Loucy (cell line): ENCODE results near the gene HS6ST2.

Experiments used
- H2AFZ ChIP-seq: fragments of 200-600 bp; sonication (generic); 2 replicates; pipeline ENCODE4 v1.6.0; 2016; ENCODE audit warnings: antibody characterized with exemption, mild to moderate bottlenecking, low read length, moderate library complexity
- H3F3A ChIP-seq: fragments of 200-600 bp; 2 replicates; pipeline ENCODE4 v1.6.0; 2016; ENCODE audit warnings: antibody characterized with exemption, low read depth, mild to moderate bottlenecking
- H3K27me3 ChIP-seq: fragments of 200-600 bp; sonication (generic); 2 replicates; pipeline ENCODE4 v1.6.1; 2014; ENCODE audit warnings: low read length, mild to moderate bottlenecking; ENCODE audit not compliant: insufficient read depth, poor library complexity, severe bottlenecking
- H3K36me3 ChIP-seq: fragments of 200-600 bp; sonication (generic); 2 replicates; pipeline ENCODE4 v1.6.1; 2016; ENCODE audit warnings: low read length; ENCODE audit not compliant: insufficient read depth
- H3K4me1 ChIP-seq: fragments of 200-600 bp; sonication (generic); 2 replicates; pipeline ENCODE4 v1.5.1; 2014; ENCODE audit warnings: low read length, mild to moderate bottlenecking; ENCODE audit not compliant: insufficient read depth, poor library complexity, severe bottlenecking
- H3K4me2 ChIP-seq: fragments of 200-600 bp; sonication (generic); 2 replicates; pipeline ENCODE4 v1.6.0; 2014; ENCODE audit warnings: antibody characterized with exemption, low read length, low read depth, mild to moderate bottlenecking; ENCODE audit not compliant: poor library complexity, severe bottlenecking
- H3K4me3 ChIP-seq: fragments of 200-600 bp; sonication (generic); 2 replicates; pipeline ENCODE4 v1.5.1; 2014; ENCODE audit warnings: low read length, mild to moderate bottlenecking, mixed read lengths; ENCODE audit not compliant: poor library complexity, severe bottlenecking
- H3K79me2 ChIP-seq: fragments of 200-600 bp; sonication (generic); 2 replicates; pipeline ENCODE4 v1.6.1; 2014; ENCODE audit warnings: low read length; ENCODE audit not compliant: insufficient read depth
- H3K9ac ChIP-seq: fragments of 200-600 bp; sonication (generic); 2 replicates; pipeline ENCODE4 v1.6.0; 2014; ENCODE audit warnings: mild to moderate bottlenecking, low read depth, low read length, moderate library complexity; ENCODE audit not compliant: poor library complexity, severe bottlenecking
- H3K9me2 ChIP-seq: fragments of 200-600 bp; sonication (generic); replicated peaks from 2 replicates; pipeline ENCODE4 v1.6.1; 2016; ENCODE audit warnings: low read depth, low read length, mixed read lengths
- H3K9me3 ChIP-seq: fragments of 200-600 bp; sonication (generic); 2 replicates; pipeline ENCODE4 v1.6.1; 2014; ENCODE audit warnings: mild to moderate bottlenecking, antibody characterized with exemption, low read length, low read depth; ENCODE audit not compliant: insufficient read depth
- H4K20me1 ChIP-seq: fragments of 200-600 bp; sonication (generic); 2 replicates; pipeline ENCODE4 v1.6.0; 2014; ENCODE audit warnings: antibody characterized with exemption, low read length, mild to moderate bottlenecking; ENCODE audit not compliant: insufficient read depth, poor library complexity, severe bottlenecking
- EZH2phosphoT487 ChIP-seq: fragments of 200-600 bp; IDR thresholded peaks from 2 replicates; pipeline ENCODE4 v1.6.1; 2018; ENCODE audit warnings: antibody characterized with exemption, mild to moderate bottlenecking, moderate library complexity, borderline replicate concordance
- TF ChIP-seq, protein P1 (sequence below): fragments of 200-600 bp; sonication (generic); conservative IDR thresholded peaks from 2 replicates; pipeline ENCODE4 v1.5.1; 2014; ENCODE audit warnings: mild to moderate bottlenecking, antibody characterized with exemption, low read length

The HS6ST2 gene

DNA sequence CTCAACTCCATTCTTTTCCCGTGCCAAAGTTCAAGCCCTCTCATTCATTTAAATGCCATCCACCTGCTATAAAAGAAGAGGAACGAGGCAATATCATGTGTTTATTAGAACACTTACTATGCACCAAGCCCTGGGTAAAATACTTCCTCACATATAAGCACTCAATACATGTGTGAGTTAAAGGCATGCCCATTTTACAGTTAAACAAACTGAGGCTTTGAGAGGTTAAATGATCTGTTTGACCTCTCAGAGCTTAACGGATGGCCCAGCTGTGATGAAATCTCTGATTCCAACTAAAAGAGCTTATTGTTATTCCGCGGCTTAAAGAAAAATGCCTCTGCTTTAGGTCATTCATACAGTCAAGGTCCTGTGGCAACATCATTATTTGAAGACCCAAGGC, 124.3 kb downstream of the HS6ST2 start:
- H3K27me3 ChIP-seq: no peaks in the 10 kb centered on the region
- H2AFZ ChIP-seq: no peak overlapping the region
- no peaks in the 10 kb centered on the region for H4K20me1 ChIP-seq
- no peaks in the 10 kb centered on the region for H3K79me2 ChIP-seq
- no peaks in the 10 kb centered on the region for H3K9me3 ChIP-seq
- no peak overlapping the region for H3K9ac ChIP-seq
- H3K4me2 ChIP-seq: no peak overlapping the region
- H3K36me3 ChIP-seq: no peaks in the 10 kb centered on the region
- no peak for TF ChIP-seq EZH2phosphoT487
- TF ChIP-seq, protein P1, sequence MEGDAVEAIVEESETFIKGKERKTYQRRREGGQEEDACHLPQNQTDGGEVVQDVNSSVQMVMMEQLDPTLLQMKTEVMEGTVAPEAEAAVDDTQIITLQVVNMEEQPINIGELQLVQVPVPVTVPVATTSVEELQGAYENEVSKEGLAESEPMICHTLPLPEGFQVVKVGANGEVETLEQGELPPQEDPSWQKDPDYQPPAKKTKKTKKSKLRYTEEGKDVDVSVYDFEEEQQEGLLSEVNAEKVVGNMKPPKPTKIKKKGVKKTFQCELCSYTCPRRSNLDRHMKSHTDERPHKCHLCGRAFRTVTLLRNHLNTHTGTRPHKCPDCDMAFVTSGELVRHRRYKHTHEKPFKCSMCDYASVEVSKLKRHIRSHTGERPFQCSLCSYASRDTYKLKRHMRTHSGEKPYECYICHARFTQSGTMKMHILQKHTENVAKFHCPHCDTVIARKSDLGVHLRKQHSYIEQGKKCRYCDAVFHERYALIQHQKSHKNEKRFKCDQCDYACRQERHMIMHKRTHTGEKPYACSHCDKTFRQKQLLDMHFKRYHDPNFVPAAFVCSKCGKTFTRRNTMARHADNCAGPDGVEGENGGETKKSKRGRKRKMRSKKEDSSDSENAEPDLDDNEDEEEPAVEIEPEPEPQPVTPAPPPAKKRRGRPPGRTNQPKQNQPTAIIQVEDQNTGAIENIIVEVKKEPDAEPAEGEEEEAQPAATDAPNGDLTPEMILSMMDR: no peak
- H3K9me2 ChIP-seq: no peaks in the 10 kb centered on the region
- no peaks in the 10 kb centered on the region for H3F3A ChIP-seq
- no peaks in the 10 kb centered on the region for H3K4me1 ChIP-seq
- H3K4me3 ChIP-seq: no peak overlapping the region

DNA sequence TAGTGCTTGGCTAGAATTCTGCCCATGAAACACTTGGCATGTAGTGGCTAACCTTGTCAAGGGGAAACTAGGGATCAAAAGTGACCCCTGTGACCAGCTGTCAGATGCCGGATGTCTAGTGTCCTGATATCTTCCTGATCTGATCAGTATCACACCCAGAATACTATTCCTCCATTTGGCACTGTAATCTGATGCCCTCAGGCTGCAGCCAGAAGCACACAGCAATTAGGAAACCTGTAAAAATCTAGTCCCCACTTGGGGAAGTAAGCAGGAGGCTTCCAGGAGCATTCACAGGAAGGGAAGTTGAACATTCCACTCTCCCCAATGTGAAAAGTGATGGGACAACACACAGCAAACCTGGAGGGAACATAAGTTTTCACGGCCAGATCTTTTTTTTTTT, 125.1 kb downstream of the HS6ST2 start:
- TF ChIP-seq EZH2phosphoT487: no peak
- TF ChIP-seq, protein P1: no peak
- no peaks in the 10 kb centered on the region for H4K20me1 ChIP-seq
- H3K27me3 ChIP-seq: no peaks in the 10 kb centered on the region
- H3K4me2 ChIP-seq: no peak overlapping the region
- H3K4me1 ChIP-seq: no peaks in the 10 kb centered on the region
- no peaks in the 10 kb centered on the region for H3K79me2 ChIP-seq
- no peaks in the 10 kb centered on the region for H3F3A ChIP-seq
- no peak overlapping the region for H3K9ac ChIP-seq
- no peak overlapping the region for H3K4me3 ChIP-seq
- H3K36me3 ChIP-seq: no peaks in the 10 kb centered on the region
- no peaks in the 10 kb centered on the region for H3K9me2 ChIP-seq
- H3K9me3 ChIP-seq: no peaks in the 10 kb centered on the region
- H2AFZ ChIP-seq: no peak overlapping the region

DNA sequence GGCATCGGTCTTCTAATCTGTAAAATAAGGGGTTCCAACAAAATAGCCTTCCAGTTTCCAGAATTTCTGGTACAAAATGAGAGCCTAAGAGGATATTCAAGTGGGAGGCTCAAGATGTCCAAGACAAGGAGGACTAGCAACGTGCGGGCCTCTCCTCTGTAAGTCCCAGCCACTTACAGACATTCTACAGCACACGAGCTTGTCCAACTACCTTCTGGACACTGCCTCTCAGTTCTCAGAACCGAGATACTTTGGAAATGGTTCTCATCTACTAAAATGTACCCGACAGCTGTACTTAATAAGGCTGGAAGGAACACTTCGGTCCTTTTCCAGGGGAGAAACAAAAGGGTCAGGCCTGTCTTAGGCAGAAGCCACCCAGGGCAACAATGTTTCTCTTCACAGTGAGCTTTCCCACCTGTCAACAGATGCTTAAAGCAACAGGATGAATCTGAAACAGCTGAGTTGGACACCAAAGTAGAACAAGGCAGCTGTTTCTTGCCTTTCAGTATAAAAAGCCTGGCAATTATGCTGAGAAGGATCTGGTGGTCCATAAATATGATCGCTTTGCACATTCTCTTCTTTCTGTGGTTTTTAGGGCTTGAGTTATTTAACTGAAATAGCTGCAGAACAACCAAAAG, 127.0 kb downstream of the HS6ST2 start:
- no peaks in the 10 kb centered on the region for H3K9me3 ChIP-seq

More for the DNA sequence above, 127.0 kb downstream of the HS6ST2 start:
- Histone ChIP-seq H3K4me3 (no peak overlapping the region), H3K4me2 (no peak overlapping the region), H3K9me2 (no peaks in the 10 kb centered on the region), H3K9ac (no peak overlapping the region), H3K27me3 (no peaks in the 10 kb centered on the region), H3K79me2 (no peaks in the 10 kb centered on the region), H2AFZ (no peak overlapping the region), H3K36me3 (no peaks in the 10 kb centered on the region), H4K20me1 (no peaks in the 10 kb centered on the region), H3F3A (no peaks in the 10 kb centered on the region), H3K4me1 (no peaks in the 10 kb centered on the region)
- no peak for TF ChIP-seq EZH2phosphoT487
- TF ChIP-seq, protein P1: no peak
